Measurements from ENCODE around the gene IPP.

DNA sequence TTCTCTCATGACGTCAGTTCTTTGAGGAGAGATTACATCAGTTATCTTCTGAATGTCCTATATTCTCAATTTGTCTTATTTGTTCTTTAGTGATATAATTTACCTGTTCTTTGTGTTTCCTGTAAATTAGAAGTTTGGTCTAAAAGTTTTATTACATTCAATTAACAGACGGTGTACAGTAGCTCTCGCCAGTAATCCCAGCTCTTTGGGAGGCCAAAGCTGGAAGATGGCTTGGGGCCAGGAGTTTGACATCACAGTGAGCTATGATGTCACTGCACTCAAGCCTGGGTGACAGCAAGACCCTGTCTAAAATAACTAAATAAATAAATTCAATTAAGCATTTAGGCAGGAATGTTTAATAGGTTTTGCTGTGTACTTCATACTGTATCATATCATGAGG is 25.3 kb upstream of the IPP start:
- TF ChIP-seq POLR2A (IDR thresholded peaks at IDR 0.05; ENCODE audit: low read depth, low read length) (no peak), TAF1 (IDR thresholded peaks at IDR 0.05; ENCODE audit: low read depth, low read length) (no peak), POLR2AphosphoS5 (IDR thresholded peaks at IDR 0.05; ENCODE audit: low read depth, low read length) (no peak), SPI1 (IDR thresholded peaks at IDR 0.05; ENCODE audit: low read depth, low read length) (no peak), POU2F2 (IDR thresholded peaks at IDR 0.05; ENCODE audit: low read depth, low read length) (no peak)
